Measurements from ENCODE around the gene FAM9B. TPM values are rescaled to one million over a fixed set of nuclear protein-coding genes. Genes with fewer than 3 reads are reported as not detected.

Gene FAM9B
- not detected in 2 replicates for total RNA-seq (2012; rRNA removed)

- Histone ChIP-seq H3K27me3 (ENCODE audit: control insufficient read depth, insufficient read depth, low read length) (no peaks in the 10 kb centered on the region), H3K4me3 (ENCODE audit: low read length) (no peak within 1 kb of the TSS), H3K4me2 (ENCODE audit: low read length) (no peak within 1 kb of the TSS), H3K9me3 (replicated peaks; ENCODE audit: low read length) (no peaks in the 10 kb centered on the region), H3K4me1 (ENCODE audit: control insufficient read depth, insufficient read depth, low read length) (no peaks in the 10 kb centered on the region), H3K9ac (ENCODE audit: low read depth, low read length) (no peak within 1 kb of the TSS), H3K36me3 (ENCODE audit: insufficient read depth, low read length) (no peaks in the 10 kb centered on the region)
These were observed at the start of gene FAM9B for GRCh38 chrX:9033989-9034388. Gene FAM9B, minus strand, starts transcription at chrX:9034127. Its CDS starts 1,141 bp downstream, at chrX:9032986.

- Histone ChIP-seq H3K4me3 (ENCODE audit: low read length) (no peak overlapping the region), H3K36me3 (ENCODE audit: insufficient read depth, low read length) (no peaks in the 10 kb centered on the region), H3K27me3 (ENCODE audit: control insufficient read depth, insufficient read depth, low read length) (no peaks in the 10 kb centered on the region), H3K9me3 (replicated peaks; ENCODE audit: low read length) (no peaks in the 10 kb centered on the region), H3K9ac (ENCODE audit: low read depth, low read length) (no peak overlapping the region), H3K4me2 (ENCODE audit: low read length) (no peak overlapping the region), H3K4me1 (ENCODE audit: control insufficient read depth, insufficient read depth, low read length) (no peaks in the 10 kb centered on the region)
These were observed 47.3 kb upstream of the FAM9B start for GRCh38 chrX:9081271-9081670.

- Histone ChIP-seq H3K27me3 (ENCODE audit: control insufficient read depth, insufficient read depth, low read length) (no peaks in the 10 kb centered on the region), H3K9me3 (replicated peaks; ENCODE audit: low read length) (no peaks in the 10 kb centered on the region), H3K4me2 (ENCODE audit: low read length) (no peak overlapping the region), H3K9ac (ENCODE audit: low read depth, low read length) (no peak overlapping the region), H3K4me1 (ENCODE audit: control insufficient read depth, insufficient read depth, low read length) (no peaks in the 10 kb centered on the region), H3K4me3 (ENCODE audit: low read length) (no peak overlapping the region), H3K36me3 (ENCODE audit: insufficient read depth, low read length) (no peaks in the 10 kb centered on the region)
These were observed 40.4 kb upstream of the FAM9B start for GRCh38 chrX:9074326-9074725.

- H3K4me2 ChIP-seq (ENCODE audit: low read length), result no peak overlapping the region
- no peaks in the 10 kb centered on the region for H3K27me3 ChIP-seq (ENCODE audit: control insufficient read depth, insufficient read depth, low read length)
- H3K36me3 ChIP-seq (ENCODE audit: insufficient read depth, low read length), result no peaks in the 10 kb centered on the region
- H3K9me3 ChIP-seq (replicated peaks; ENCODE audit: low read length), result no peaks in the 10 kb centered on the region
- no peak overlapping the region for H3K9ac ChIP-seq (ENCODE audit: low read depth, low read length)
- no peaks in the 10 kb centered on the region for H3K4me1 ChIP-seq (ENCODE audit: control insufficient read depth, insufficient read depth, low read length)
- H3K4me3 ChIP-seq (ENCODE audit: low read length), result no peak overlapping the region
These were observed 38.4 kb upstream of the FAM9B start for GRCh38 chrX:9072281-9072680.

GRCh38 chrX:9071031-9071650, 37.2 kb upstream of the FAM9B start:
- no peaks in the 10 kb centered on the region for H3K27me3 ChIP-seq (ENCODE audit: control insufficient read depth, insufficient read depth, low read length)
- no peaks in the 10 kb centered on the region for H3K4me1 ChIP-seq (ENCODE audit: control insufficient read depth, insufficient read depth, low read length)
- H3K9ac ChIP-seq (ENCODE audit: low read depth, low read length), result no peak overlapping the region
- H3K4me3 ChIP-seq (ENCODE audit: low read length), result no peak overlapping the region
- H3K9me3 ChIP-seq (replicated peaks; ENCODE audit: low read length), result no peaks in the 10 kb centered on the region
- no peak overlapping the region for H3K4me2 ChIP-seq (ENCODE audit: low read length)
- H3K36me3 ChIP-seq (ENCODE audit: insufficient read depth, low read length), result no peaks in the 10 kb centered on the region

- no peaks in the 10 kb centered on the region for H3K9me3 ChIP-seq (replicated peaks; ENCODE audit: low read length)
- no peak overlapping the region for H3K4me2 ChIP-seq (ENCODE audit: low read length)
- H3K36me3 ChIP-seq (ENCODE audit: insufficient read depth, low read length), result no peaks in the 10 kb centered on the region
- no peaks in the 10 kb centered on the region for H3K27me3 ChIP-seq (ENCODE audit: control insufficient read depth, insufficient read depth, low read length)
- H3K4me3 ChIP-seq (ENCODE audit: low read length), result no peak overlapping the region
- no peak overlapping the region for H3K9ac ChIP-seq (ENCODE audit: low read depth, low read length)
- no peaks in the 10 kb centered on the region for H3K4me1 ChIP-seq (ENCODE audit: control insufficient read depth, insufficient read depth, low read length)
These were observed 35.6 kb upstream of the FAM9B start for GRCh38 chrX:9069573-9069972.

GRCh38 chrX:9064694-9065093, 30.8 kb upstream of the FAM9B start:
- H3K36me3 ChIP-seq (ENCODE audit: insufficient read depth, low read length), result no peaks in the 10 kb centered on the region
- H3K27me3 ChIP-seq (ENCODE audit: control insufficient read depth, insufficient read depth, low read length), result no peaks in the 10 kb centered on the region
- no peak overlapping the region for H3K9ac ChIP-seq (ENCODE audit: low read depth, low read length)

GRCh38 chrX:9062641-9063040, 28.7 kb upstream of the FAM9B start:
- no peak overlapping the region for H3K9ac ChIP-seq (ENCODE audit: low read depth, low read length)
- H3K27me3 ChIP-seq (ENCODE audit: control insufficient read depth, insufficient read depth, low read length), result no peaks in the 10 kb centered on the region
- H3K4me2 ChIP-seq (ENCODE audit: low read length), result no peak overlapping the region
- H3K36me3 ChIP-seq (ENCODE audit: insufficient read depth, low read length), result no peaks in the 10 kb centered on the region
- H3K9me3 ChIP-seq (replicated peaks; ENCODE audit: low read length), result no peaks in the 10 kb centered on the region
- no peak overlapping the region for H3K4me3 ChIP-seq (ENCODE audit: low read length)
- H3K4me1 ChIP-seq (ENCODE audit: control insufficient read depth, insufficient read depth, low read length), result no peaks in the 10 kb centered on the region

More at GRCh38 chrX:9064694-9065093, 30.8 kb upstream of the FAM9B start:
- H3K9me3 ChIP-seq (replicated peaks; ENCODE audit: low read length), result no peaks in the 10 kb centered on the region
- H3K4me3 ChIP-seq (ENCODE audit: low read length), result no peak overlapping the region
- H3K4me1 ChIP-seq (ENCODE audit: control insufficient read depth, insufficient read depth, low read length), result no peaks in the 10 kb centered on the region
- H3K4me2 ChIP-seq (ENCODE audit: low read length), result no peak overlapping the region

GRCh38 chrX:9055354-9055753, 21.4 kb upstream of the FAM9B start:
- Histone ChIP-seq H3K4me2 (ENCODE audit: low read length) (no peak overlapping the region), H3K27me3 (ENCODE audit: control insufficient read depth, insufficient read depth, low read length) (no peaks in the 10 kb centered on the region), H3K9me3 (replicated peaks; ENCODE audit: low read length) (no peaks in the 10 kb centered on the region), H3K36me3 (ENCODE audit: insufficient read depth, low read length) (no peaks in the 10 kb centered on the region), H3K4me3 (ENCODE audit: low read length) (no peak overlapping the region), H3K9ac (ENCODE audit: low read depth, low read length) (no peak overlapping the region), H3K4me1 (ENCODE audit: control insufficient read depth, insufficient read depth, low read length) (no peaks in the 10 kb centered on the region)

- Histone ChIP-seq H3K4me1 (ENCODE audit: control insufficient read depth, insufficient read depth, low read length) (no peaks in the 10 kb centered on the region), H3K9ac (ENCODE audit: low read depth, low read length) (no peak overlapping the region), H3K27me3 (ENCODE audit: control insufficient read depth, insufficient read depth, low read length) (no peaks in the 10 kb centered on the region), H3K9me3 (replicated peaks; ENCODE audit: low read length) (peaks cover 3% of the 10 kb centered on the region), H3K4me2 (ENCODE audit: low read length) (no peak overlapping the region), H3K4me3 (ENCODE audit: low read length) (no peak overlapping the region), H3K36me3 (ENCODE audit: insufficient read depth, low read length) (no peaks in the 10 kb centered on the region)
These were observed 18.2 kb upstream of the FAM9B start for GRCh38 chrX:9052081-9052480.

- H3K9ac ChIP-seq (ENCODE audit: low read depth, low read length), result no peak overlapping the region
- no peak overlapping the region for H3K4me2 ChIP-seq (ENCODE audit: low read length)
- no peak overlapping the region for H3K4me3 ChIP-seq (ENCODE audit: low read length)
- H3K9me3 ChIP-seq (replicated peaks; ENCODE audit: low read length), result peaks cover 3% of the 10 kb centered on the region
- no peaks in the 10 kb centered on the region for H3K27me3 ChIP-seq (ENCODE audit: control insufficient read depth, insufficient read depth, low read length)
- no peaks in the 10 kb centered on the region for H3K4me1 ChIP-seq (ENCODE audit: control insufficient read depth, insufficient read depth, low read length)
- H3K36me3 ChIP-seq (ENCODE audit: insufficient read depth, low read length), result no peaks in the 10 kb centered on the region
These were observed 16.4 kb upstream of the FAM9B start for GRCh38 chrX:9050331-9050730.

- H3K4me3 ChIP-seq (ENCODE audit: low read length), result no peak overlapping the region
- no peaks in the 10 kb centered on the region for H3K4me1 ChIP-seq (ENCODE audit: control insufficient read depth, insufficient read depth, low read length)
- H3K9me3 ChIP-seq (replicated peaks; ENCODE audit: low read length), result peaks cover 3% of the 10 kb centered on the region
- no peaks in the 10 kb centered on the region for H3K27me3 ChIP-seq (ENCODE audit: control insufficient read depth, insufficient read depth, low read length)
- H3K4me2 ChIP-seq (ENCODE audit: low read length), result no peak overlapping the region
- H3K9ac ChIP-seq (ENCODE audit: low read depth, low read length), result no peak overlapping the region
- H3K36me3 ChIP-seq (ENCODE audit: insufficient read depth, low read length), result no peaks in the 10 kb centered on the region
These were observed 14.9 kb upstream of the FAM9B start for GRCh38 chrX:9048801-9049200.
